Measurements from ENCODE around the gene SNRPF. TPM values are rescaled to one million over a fixed set of nuclear protein-coding genes. Genes with fewer than 3 reads are reported as not detected.

The SNRPF gene
- total RNA-seq, 1 donor from 2014 or later = 17.2 TPM

GRCh38 chr12:95859947-95860850 lies 1.4 kb downstream of the SNRPF start:
- DNase-seq = no peak

- DNase-seq = no peak
Measured at GRCh38 chr12:95862038-95862437, 3.3 kb downstream of the SNRPF start.

GRCh38 chr12:95863337-95863736 lies 4.6 kb downstream of the SNRPF start:
- no peak for DNase-seq

- DNase-seq = no peak
Measured at GRCh38 chr12:95870897-95871296, 12.1 kb downstream of the SNRPF start.

GRCh38 chr12:95874452-95874851 lies 15.7 kb downstream of the SNRPF start:
- DNase-seq = no peak

- DNase-seq = no peak
Measured at GRCh38 chr12:95877622-95878021, 18.9 kb downstream of the SNRPF start.

- no peak for DNase-seq
Measured at GRCh38 chr12:95880895-95881294, 22.1 kb downstream of the SNRPF start.

- DNase-seq = no peak
Measured at GRCh38 chr12:95881331-95881955, 22.7 kb downstream of the SNRPF start.

GRCh38 chr12:95882080-95882479 lies 23.3 kb downstream of the SNRPF start:
- DNase-seq = no peak

- no peak for DNase-seq
Measured at GRCh38 chr12:95882873-95883272, 24.1 kb downstream of the SNRPF start.

- no peak for DNase-seq
Measured at GRCh38 chr12:95884998-95885397, 26.2 kb downstream of the SNRPF start.

GRCh38 chr12:95887311-95887710 lies 28.6 kb downstream of the SNRPF start:
- no peak for DNase-seq

- DNase-seq = no peak
Measured at GRCh38 chr12:95890958-95891357, 32.2 kb downstream of the SNRPF start.

- DNase-seq = no peak
Measured at GRCh38 chr12:95896846-95897245, 38.1 kb downstream of the SNRPF start.

- DNase-seq = no peak
Measured at GRCh38 chr12:95898081-95898480, 39.3 kb downstream of the SNRPF start.

- no peak for DNase-seq
Measured at GRCh38 chr12:95908573-95908972, 49.8 kb downstream of the SNRPF start.

GRCh38 chr12:95909871-95910270 lies 51.1 kb downstream of the SNRPF start:
- DNase-seq = no peak

Other genes starting within 250 kb of the SNRPF start
- 9.4 TPM for gene NTN4, start 68.2 kb upstream of the SNRPF start, total RNA-seq
- gene CCDC38, start 83.7 kb downstream of the SNRPF start, total RNA-seq = not detected
- gene AMDHD1, start 84.4 kb downstream of the SNRPF start, total RNA-seq = 0.20 TPM
- 26.6 TPM for gene HAL, start 137.4 kb downstream of the SNRPF start, total RNA-seq
- gene LTA4H, start 176.6 kb downstream of the SNRPF start, total RNA-seq = 52.9 TPM